ENCODE measurements around the gene TBC1D2. TPM values are rescaled to one million over a fixed set of nuclear protein-coding genes. Genes with fewer than 3 reads are reported as not detected.

The TBC1D2 gene
- total and polyA plus RNA-seq, 2 of the 13 experiments (the other 11 are each of a cell fraction or from before 2014, with no cell fraction given) = 2.0 to 2.8 TPM

DNA sequence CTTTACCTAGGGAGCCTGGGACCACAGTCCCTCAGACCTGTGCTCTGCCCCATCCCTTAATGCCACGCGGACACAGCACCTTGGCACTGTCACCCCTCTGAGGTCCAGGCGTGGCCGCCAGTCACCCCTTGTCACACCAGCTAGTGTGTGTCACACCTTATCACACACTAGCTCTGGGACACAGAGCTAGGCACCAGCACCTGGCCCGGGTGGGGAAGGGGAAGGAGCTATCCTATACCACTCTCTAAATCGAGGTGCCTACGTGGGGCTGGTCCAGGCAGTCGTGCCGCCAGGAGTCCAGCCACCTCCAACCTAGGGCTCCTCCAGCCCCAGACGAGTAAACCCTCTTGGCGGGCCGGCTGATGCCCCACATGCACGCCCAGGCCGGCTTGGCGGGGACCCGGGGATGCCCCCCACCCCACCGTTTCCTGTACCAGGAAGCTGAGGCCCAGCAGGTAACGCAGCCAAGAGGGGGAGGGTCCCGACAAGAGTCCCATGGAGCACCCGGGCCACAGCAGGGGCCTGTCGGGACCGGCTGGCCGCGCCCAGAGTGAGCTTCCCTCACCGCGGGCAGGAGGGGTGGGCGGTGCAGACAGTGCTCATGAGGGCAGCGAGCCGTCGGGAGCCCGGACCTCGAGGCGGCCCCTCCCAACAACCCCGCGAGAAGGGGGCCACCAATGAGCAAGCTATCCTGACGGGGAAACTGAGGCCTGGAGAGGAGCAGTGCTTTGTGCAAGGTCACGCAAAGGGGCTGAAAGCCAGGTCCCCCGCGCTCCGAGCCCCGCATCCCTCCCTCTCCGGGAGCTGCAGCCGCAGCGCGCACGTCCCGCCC is 63.6 kb downstream of the TBC1D2 start (continued):
- no peak for TF ChIP-seq ZNF407 (CRISPR knock-in tag; IDR thresholded peaks at IDR 0.05; ENCODE audit: not compliant biosample characterization)
- TF ChIP-seq NFKB2 (CRISPR knock-in tag; IDR thresholded peaks at IDR 0.05; ENCODE audit: borderline replicate concordance) = peak; percentile 25; the same call in 1 of the 2 replicates
- TF ChIP-seq, protein P1, sequence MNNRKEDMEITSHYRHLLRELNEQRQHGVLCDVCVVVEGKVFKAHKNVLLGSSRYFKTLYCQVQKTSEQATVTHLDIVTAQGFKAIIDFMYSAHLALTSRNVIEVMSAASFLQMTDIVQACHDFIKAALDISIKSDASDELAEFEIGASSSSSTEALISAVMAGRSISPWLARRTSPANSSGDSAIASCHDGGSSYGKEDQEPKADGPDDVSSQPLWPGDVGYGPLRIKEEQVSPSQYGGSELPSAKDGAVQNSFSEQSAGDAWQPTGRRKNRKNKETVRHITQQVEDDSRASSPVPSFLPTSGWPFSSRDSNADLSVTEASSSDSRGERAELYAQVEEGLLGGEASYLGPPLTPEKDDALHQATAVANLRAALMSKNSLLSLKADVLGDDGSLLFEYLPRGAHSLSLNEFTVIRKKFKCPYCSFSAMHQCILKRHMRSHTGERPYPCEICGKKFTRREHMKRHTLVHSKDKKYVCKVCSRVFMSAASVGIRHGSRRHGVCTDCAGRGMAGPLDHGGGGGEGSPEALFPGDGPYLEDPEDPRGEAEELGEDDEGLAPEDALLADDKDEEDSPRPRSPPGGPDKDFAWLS (CRISPR knock-in tag; IDR thresholded peaks at IDR 0.05; ENCODE audit: borderline replicate concordance) = no peak
- TF ChIP-seq ZNF513 (CRISPR knock-in tag; conservative IDR thresholded peaks at IDR 0.05) = 0 out of 2 replicates have a peak, but pooled peaks have one; percentile 14
- TF ChIP-seq ZBTB3 (CRISPR knock-in tag; IDR thresholded peaks at IDR 0.05; ENCODE audit: borderline replicate concordance, low read depth) = no peak
- TF ChIP-seq SP1 (IDR thresholded peaks at IDR 0.05) = no peak
- peak; percentile 19; the same call in 1 of the 2 replicates for TF ChIP-seq SP1 (CRISPR knock-in tag; IDR thresholded peaks at IDR 0.05)
- no peak for TF ChIP-seq SOX5 (CRISPR knock-in tag; IDR thresholded peaks at IDR 0.05; ENCODE audit: borderline replicate concordance)
- peak; percentile 62 for TF ChIP-seq AGO2 (optimal IDR thresholded peaks at IDR 0.05; ENCODE audit: low read depth, low read length)
- TF ChIP-seq UBTF (CRISPR knock-in tag; IDR thresholded peaks at IDR 0.05) = 0 out of 2 replicates have a peak, but pooled peaks have one; percentile 33

All from HepG2 (cell line).